Measurements from ENCODE around the gene PDXK. TPM values are rescaled to one million over a fixed set of nuclear protein-coding genes. Genes with fewer than 3 reads are reported as not detected.
A peak's percentile ranks its signal among the peaks of the same experiment; 100 is the strongest.

Gene PDXK
- total and polyA plus RNA-seq, 2 of the 13 experiments (the other 11 are each of a cell fraction or from before 2014, with no cell fraction given), result 114 to 184 TPM

GRCh38 chr21:43789276-43790009 is 70.5 kb downstream of the PDXK start, which contains the start of gene RRP1 (continued):
- peak; percentile 85 for TF ChIP-seq TFDP2 (CRISPR knock-in tag; IDR thresholded peaks at IDR 0.05)
- peak; percentile 87 for TF ChIP-seq ZNF331 (CRISPR knock-in tag; IDR thresholded peaks at IDR 0.05)
- TF ChIP-seq ZFP82 (CRISPR knock-in tag; IDR thresholded peaks at IDR 0.05; ENCODE audit: borderline replicate concordance), result peak; percentile 96
- TF ChIP-seq MXI1 (IDR thresholded peaks at IDR 0.05; ENCODE audit: borderline replicate concordance, low read depth, low read length), result peak; percentile 96
- no peak; the same call in 1 of the 2 replicates for TF ChIP-seq CBX5 (CRISPR knock-in tag; IDR thresholded peaks at IDR 0.05; ENCODE audit: borderline replicate concordance)
- peak; percentile 44 for TF ChIP-seq ZNF407 (CRISPR knock-in tag; IDR thresholded peaks at IDR 0.05; ENCODE audit: not compliant biosample characterization)
- no peak for TF ChIP-seq DZIP1 (CRISPR knock-in tag; IDR thresholded peaks at IDR 0.05)
- TF ChIP-seq KLF13 (CRISPR knock-in tag; IDR thresholded peaks at IDR 0.05), result no peak; the same call in 1 of the 2 replicates
- peak; percentile 95 for TF ChIP-seq GATAD1 (CRISPR knock-in tag; IDR thresholded peaks at IDR 0.05)
- TF ChIP-seq ZBTB49 (CRISPR knock-in tag; IDR thresholded peaks at IDR 0.05; ENCODE audit: borderline replicate concordance), result 0 out of 2 replicates have a peak, but pooled peaks have one; percentile 9
- TF ChIP-seq SIN3B (IDR thresholded peaks at IDR 0.05; ENCODE audit: low read length), result peak; percentile 83
- TF ChIP-seq ZNF337 (CRISPR knock-in tag; IDR thresholded peaks at IDR 0.05; ENCODE audit: borderline replicate concordance, low read depth), result 0 out of 2 replicates have a peak, but pooled peaks have one; percentile 30
- TF ChIP-seq ZNF34 (CRISPR knock-in tag; IDR thresholded peaks at IDR 0.05; ENCODE audit: borderline replicate concordance), result 0 out of 2 replicates have a peak, but pooled peaks have one; percentile 68

Data from HepG2 (cell line).